ENCODE results near the gene NOTO.

GRCh38 chr2:73259276-73259675 lies 56.9 kb downstream of the NOTO start:
- TF ChIP-seq GATA2 (IDR thresholded peaks at IDR 0.05; ENCODE audit: low read depth, low read length) (no peak), GATA3 (IDR thresholded peaks at IDR 0.05; ENCODE audit: low read depth, low read length) (no peak)

Data from SH-SY5Y (cell line).